Uterus (tissue), 4 donors: ENCODE measurements around the gene EPN1. TPM values are rescaled to one million over a fixed set of nuclear protein-coding genes. Genes with fewer than 3 reads are reported as not detected.

ENCODE experiments used
- DNase-seq, 2 donors: peaks; one replicate each; pipeline ENCODE4 v3.0.0-alpha.2; 2019 to 2020
- H3K27ac ChIP-seq, 2 donors: fragments of 200-600 bp; sonication (generic); 1 replicate in 1 of 2; 2 replicates in 1 of 2; pipeline ENCODE4 v1.5.1; 2016 to 2018
- H3K27me3 ChIP-seq, 2 donors: fragments of 200-600 bp; sonication (generic); one replicate each; pipeline ENCODE4 v1.5.1; 2018 to 2019; ENCODE audit warnings: control low read depth in 1 of 2
- H3K36me3 ChIP-seq, 2 donors: fragments of 200-600 bp; sonication (generic); one replicate each; pipeline ENCODE4 v1.5.1; 2019; ENCODE audit warnings: control low read depth in 1 of 2
- H3K4me1 ChIP-seq, 2 donors: fragments of 200-600 bp; sonication (generic); one replicate each; pipeline ENCODE4 v1.5.1; 2018 to 2019; ENCODE audit warnings: control low read depth in 1 of 2
- H3K4me3 ChIP-seq, 2 donors: fragments of 200-600 bp; sonication (generic); 1 replicate in 1 of 2; 2 replicates in 1 of 2; pipeline ENCODE4 v1.5.1; 2018 to 2019; ENCODE audit warnings: mild to moderate bottlenecking in 1 of 2
- H3K9me3 ChIP-seq, 2 donors: fragments of 200-600 bp; sonication (generic); one replicate each; pipeline ENCODE4 v1.5.1; 2019; ENCODE audit warnings: control low read depth in 1 of 2
- POLR2A ChIP-seq, 2 donors: fragments of 450-650 bp; IDR thresholded peaks; one replicate each; pipeline ENCODE4 v1.6.1; 2016; ENCODE audit warnings: antibody characterized with exemption in 2 of 2, mild to moderate bottlenecking in 1 of 2, moderate library complexity in 1 of 2
- intact Hi-C: fragments of 100-400 bp; cut with DNase I; formaldehyde crosslinking; loops from one replicate; pipeline ENCODE4 v1.15.1; 2023; ENCODE audit warnings: low total_unique reads
- total RNA-seq, 4 donors: library from RNA; depleted of rRNA in 3 of 4; stranded (reverse); fragments of >200 nt in 3 of 4; gene quantifications; one replicate each; pipeline versions ENCODE4 v1.1.0 to v1.2.4, GENCODE V29; 2014 to 2023
- TF ChIP-seq, protein P1 (sequence below), 4 experiments: fragments of 200-600 bp in 2 of 4; fragments of 450-650 bp in 2 of 4; sonication (generic) in 2 of 4; IDR thresholded peaks; one replicate each; pipeline ENCODE4 v1.5.1; 2016 to 2019; ENCODE audit warnings: antibody characterized with exemption in 4 of 4, mild to moderate bottlenecking in 2 of 4, moderate library complexity in 1 of 4
- donor health status: DM: yes; HTN: yes; CAD: no.

EPN1 gene
- total RNA-seq, 4 donors from 2014 or later = 27.9 to 88.4 (median 51.7) TPM

DNA sequence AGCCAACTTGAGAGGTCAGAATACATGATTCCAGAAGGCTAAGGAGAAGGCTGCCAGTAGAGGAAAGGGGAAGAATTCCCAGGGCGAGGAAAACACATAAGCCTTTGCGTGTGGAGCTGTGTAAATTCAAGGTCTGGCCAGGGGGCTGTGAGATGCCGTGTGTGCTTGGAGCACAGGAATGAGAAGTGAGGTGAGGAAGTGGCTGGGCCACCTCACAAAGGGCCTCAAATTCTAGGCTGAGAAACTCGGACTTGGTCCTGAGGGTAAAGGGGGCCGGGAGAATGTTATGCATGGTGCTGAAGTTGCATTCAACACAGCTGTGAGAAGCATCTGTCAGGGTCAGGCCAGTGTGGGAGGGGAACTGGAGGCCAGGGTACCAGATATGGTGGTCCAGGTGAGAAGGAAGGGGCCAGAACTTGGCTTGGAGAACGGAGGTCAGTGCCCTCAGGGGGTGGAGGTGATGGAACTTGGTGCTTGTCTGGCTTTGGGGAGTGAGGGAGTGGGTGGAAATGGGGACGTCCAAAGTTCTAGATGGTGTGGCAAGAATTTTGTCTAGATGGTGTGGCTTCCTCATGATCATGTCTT is 39.1 kb upstream of the EPN1 start:
- no peaks in the 10 kb centered on the region for H3K9me3 ChIP-seq
- no peak for TF ChIP-seq POLR2A (IDR thresholded peaks at IDR 0.05)
- TF ChIP-seq, protein P1, sequence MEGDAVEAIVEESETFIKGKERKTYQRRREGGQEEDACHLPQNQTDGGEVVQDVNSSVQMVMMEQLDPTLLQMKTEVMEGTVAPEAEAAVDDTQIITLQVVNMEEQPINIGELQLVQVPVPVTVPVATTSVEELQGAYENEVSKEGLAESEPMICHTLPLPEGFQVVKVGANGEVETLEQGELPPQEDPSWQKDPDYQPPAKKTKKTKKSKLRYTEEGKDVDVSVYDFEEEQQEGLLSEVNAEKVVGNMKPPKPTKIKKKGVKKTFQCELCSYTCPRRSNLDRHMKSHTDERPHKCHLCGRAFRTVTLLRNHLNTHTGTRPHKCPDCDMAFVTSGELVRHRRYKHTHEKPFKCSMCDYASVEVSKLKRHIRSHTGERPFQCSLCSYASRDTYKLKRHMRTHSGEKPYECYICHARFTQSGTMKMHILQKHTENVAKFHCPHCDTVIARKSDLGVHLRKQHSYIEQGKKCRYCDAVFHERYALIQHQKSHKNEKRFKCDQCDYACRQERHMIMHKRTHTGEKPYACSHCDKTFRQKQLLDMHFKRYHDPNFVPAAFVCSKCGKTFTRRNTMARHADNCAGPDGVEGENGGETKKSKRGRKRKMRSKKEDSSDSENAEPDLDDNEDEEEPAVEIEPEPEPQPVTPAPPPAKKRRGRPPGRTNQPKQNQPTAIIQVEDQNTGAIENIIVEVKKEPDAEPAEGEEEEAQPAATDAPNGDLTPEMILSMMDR (IDR thresholded peaks at IDR 0.05) = no peak
- DNase-seq = no peak
- H3K4me3 ChIP-seq = peak overlapping the region; percentile 88 to 91
- no peaks in the 10 kb centered on the region for H3K27me3 ChIP-seq
- H3K27ac ChIP-seq = peak overlapping the region; percentile 88 to 98
- intact Hi-C loops = no loop called here
- H3K36me3 ChIP-seq = no peaks in the 10 kb centered on the region
- peaks cover 0 to 30% of the 10 kb centered on the region in 2 donors for H3K4me1 ChIP-seq

DNA sequence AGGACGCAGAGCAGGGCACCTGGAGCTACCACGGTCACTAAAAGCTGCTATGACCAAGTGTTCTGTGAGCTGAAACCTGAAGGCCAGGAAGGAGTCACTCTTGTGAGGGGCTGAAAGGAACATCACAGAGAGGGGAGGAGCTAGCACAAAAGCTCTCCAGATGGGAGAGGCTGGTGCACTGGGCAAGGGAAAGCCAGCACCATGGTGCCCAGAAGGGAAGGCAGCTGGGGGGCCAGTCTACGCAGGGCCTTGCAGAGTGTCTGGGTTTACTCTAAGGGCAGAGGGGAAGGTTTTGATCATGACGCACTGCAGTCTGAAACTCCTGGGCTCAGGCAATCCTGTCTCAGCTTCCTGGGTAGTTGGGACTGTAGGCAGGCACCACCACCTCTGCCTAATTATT is 38.3 kb upstream of the EPN1 start:
- intact Hi-C loops = no loop called here
- H3K4me3 ChIP-seq = no peak overlapping the region
- no peak for TF ChIP-seq POLR2A (IDR thresholded peaks at IDR 0.05)
- TF ChIP-seq, protein P1 (IDR thresholded peaks at IDR 0.05) = no peak
- H3K36me3 ChIP-seq = no peaks in the 10 kb centered on the region
- no peaks in the 10 kb centered on the region for H3K9me3 ChIP-seq
- H3K27me3 ChIP-seq = no peaks in the 10 kb centered on the region
- no peak for DNase-seq
- H3K27ac ChIP-seq = no peak overlapping the region
- H3K4me1 ChIP-seq = peaks cover 0 to 30% of the 10 kb centered on the region in 2 donors

DNA sequence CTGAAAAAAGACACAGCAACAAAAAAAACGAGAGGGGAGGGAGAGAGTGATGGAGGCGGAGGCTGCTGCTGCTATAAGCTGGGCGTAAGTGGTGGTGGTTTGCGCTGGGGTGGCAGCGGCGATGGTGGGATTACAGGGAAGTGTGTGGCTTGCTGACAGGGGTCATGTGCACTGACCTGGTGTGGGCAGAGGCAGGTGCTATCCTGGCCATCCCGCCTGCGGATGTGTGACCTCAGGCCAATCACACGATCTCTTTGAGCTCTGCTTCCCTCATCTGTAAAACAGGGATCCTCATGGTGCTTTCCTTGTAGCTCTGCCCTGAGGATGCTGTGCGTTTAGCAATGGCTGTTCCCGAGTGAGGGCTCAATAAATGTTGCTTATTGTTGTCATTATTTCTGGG is 37.5 kb upstream of the EPN1 start:
- TF ChIP-seq POLR2A (IDR thresholded peaks at IDR 0.05) = no peak
- TF ChIP-seq, protein P1 (IDR thresholded peaks at IDR 0.05) = no peak
- no peaks in the 10 kb centered on the region for H3K9me3 ChIP-seq
- H3K4me1 ChIP-seq = peaks cover 0 to 30% of the 10 kb centered on the region in 2 donors
- no peaks in the 10 kb centered on the region for H3K36me3 ChIP-seq
- no peak overlapping the region for H3K4me3 ChIP-seq
- intact Hi-C loops = no loop called here
- no peak for DNase-seq
- no peaks in the 10 kb centered on the region for H3K27me3 ChIP-seq
- no peak overlapping the region for H3K27ac ChIP-seq

DNA sequence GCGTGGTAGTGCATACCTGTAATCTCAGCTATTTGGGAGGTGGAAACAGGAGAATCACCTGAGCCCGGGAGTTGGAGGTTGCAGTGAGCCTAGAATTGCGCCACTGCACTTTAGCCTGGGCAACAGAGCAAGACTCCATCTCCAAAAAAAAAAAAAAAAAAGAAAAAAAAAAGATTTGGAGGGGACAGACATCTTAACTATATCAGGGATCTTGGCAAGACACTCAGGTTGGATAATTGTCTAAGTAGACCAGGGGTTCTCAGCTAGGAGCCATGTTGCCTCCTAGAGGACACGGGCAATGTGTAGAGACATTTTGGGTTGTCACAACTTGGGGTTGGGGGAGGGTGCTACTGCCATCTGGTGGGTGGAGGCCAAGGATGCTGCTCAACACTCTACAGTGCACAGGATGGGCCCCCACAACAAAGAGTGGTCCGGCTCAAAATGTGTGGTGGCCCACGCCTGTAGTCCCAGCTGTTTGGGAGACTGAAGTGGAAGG is 36.1 kb upstream of the EPN1 start:
- no peak for TF ChIP-seq POLR2A (IDR thresholded peaks at IDR 0.05)
- TF ChIP-seq, protein P1 (IDR thresholded peaks at IDR 0.05) = peak in 3 of 4 experiments; percentile 15 to 36 (median 33)
- H3K27me3 ChIP-seq = no peaks in the 10 kb centered on the region
- no peaks in the 10 kb centered on the region for H3K36me3 ChIP-seq
- H3K4me1 ChIP-seq = peaks cover 0 to 34% of the 10 kb centered on the region in 2 donors
- H3K27ac ChIP-seq = no peak overlapping the region
- no peak overlapping the region for H3K4me3 ChIP-seq
- DNase-seq = no peak
- H3K9me3 ChIP-seq = no peaks in the 10 kb centered on the region
- intact Hi-C loops = no loop called here

DNA sequence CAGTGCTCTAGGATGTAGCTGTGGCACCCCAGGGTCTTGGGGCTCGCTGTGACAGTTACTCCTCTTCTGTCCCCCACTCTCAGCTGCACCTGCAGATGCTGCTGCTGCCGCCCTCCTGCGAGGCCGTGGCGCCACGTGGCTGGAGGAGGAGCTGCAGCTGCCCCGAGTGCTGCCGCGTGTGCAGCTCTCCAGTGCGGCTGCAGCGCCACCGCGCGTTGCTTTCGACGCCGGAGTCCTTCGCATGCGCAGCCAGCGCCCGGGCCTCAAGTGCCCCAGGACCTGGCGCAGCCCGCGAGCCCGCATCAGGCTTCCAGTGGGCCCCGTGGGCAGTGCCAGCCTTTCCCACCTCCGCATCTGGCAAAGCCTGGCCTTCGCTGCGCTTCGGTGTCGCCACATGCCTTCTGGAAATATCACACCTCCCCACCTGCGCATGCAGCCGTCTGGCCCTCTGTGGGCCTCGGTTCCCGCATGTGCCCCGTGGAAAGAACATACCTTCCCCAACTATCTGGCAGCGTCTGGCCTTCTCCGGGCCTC is 34.9 kb upstream of the EPN1 start:
- H3K27ac ChIP-seq = peak overlapping the region; percentile 88 to 98
- H3K9me3 ChIP-seq = no peaks in the 10 kb centered on the region
- peaks cover 0 to 41% of the 10 kb centered on the region in 2 donors for H3K4me1 ChIP-seq
- intact Hi-C loops = loop anchor here (10.0 kb wide), 1 partner anchor 525 kb away; the partner anchor contains the start of gene PPP1R12C
- H3K4me3 ChIP-seq = peak overlapping the region; percentile 72 to 94
- no peak for TF ChIP-seq POLR2A (IDR thresholded peaks at IDR 0.05)
- TF ChIP-seq, protein P1 (IDR thresholded peaks at IDR 0.05) = peak; percentile 13 to 56 (median 51)
- H3K27me3 ChIP-seq = no peaks in the 10 kb centered on the region
- DNase-seq = peak in 1 of 2 donors; percentile 71
- no peaks in the 10 kb centered on the region for H3K36me3 ChIP-seq
